HG03520 (cell line): Measurements from ENCODE around the gene CHST5.

Experiments
- ATAC-seq: cut with Tn5 transposase; IDR thresholded peaks from one replicate; pipeline ENCODE4 v1.9.1; 2021; ENCODE audit warnings: mild to moderate bottlenecking, moderate library complexity; ENCODE audit not compliant: unreplicated experiment

CHST5 gene

GRCh38 chr16:75535901-75536300 lies at the start of gene CHST5:
CHST5 (minus strand) TSS chr16:75536108; CDS start chr16:75530384, 5,724 bp downstream.
- no peak for ATAC-seq

DNA sequence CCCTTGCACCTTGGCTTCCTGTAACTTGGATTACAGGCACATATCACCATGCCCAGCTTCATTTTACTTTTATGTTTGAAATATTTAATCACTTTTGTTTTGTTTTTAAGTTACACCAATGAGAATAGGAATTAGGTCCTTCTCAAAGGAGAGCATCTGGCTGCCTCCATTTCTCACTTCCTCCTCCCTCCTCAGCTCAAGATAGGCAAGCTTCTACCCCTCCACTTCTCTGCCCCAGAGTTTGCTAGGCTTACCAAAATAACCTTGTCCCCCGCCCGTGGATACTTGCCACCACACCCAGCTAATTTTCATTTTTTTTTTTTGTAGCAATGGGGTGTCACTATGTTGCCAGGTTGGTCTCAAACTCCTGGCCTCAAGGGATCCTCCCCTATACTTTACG lies 48.2 kb upstream of the CHST5 start:
- peak; percentile 69 for ATAC-seq

GRCh38 chr16:75579281-75579834 lies 43.5 kb upstream of the CHST5 start:
- ATAC-seq = peak; percentile 39

DNA sequence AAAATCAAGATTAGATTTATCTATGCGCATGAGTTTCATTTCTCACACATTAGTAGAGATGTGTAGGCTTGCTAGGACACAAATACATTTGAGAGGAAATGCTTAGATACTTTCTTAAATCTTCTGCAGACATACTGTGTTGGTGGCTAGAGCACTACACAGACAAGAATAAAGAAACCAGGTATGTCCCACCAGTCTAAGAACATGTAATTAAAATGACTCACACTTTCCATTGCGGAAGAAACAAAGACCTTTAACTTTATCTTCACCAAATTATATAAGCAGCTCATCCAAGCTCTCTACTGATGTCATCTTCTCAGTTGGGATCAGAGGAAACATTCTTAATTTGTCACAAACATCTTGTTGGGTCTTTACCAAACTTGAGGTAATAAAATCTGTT lies 42.8 kb upstream of the CHST5 start:
- no peak for ATAC-seq

DNA sequence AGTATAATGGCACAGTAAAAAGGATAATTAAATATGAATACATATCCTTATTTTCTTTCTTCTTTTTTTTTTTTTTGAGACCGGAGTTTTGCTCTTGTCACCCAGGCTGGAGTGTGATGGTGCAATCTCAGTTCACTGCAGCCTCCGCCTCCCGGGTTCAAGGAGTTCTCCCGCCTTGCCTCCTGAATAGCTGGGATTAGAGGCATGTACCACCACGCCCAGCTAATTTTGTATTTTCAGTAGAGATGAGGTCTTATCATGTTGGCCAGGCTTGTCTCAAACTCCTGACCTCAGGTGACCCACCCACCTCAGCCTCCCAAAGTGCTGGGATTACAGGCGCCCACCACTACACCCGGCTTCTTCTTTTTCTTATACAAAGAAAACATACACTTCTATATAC lies 42.3 kb upstream of the CHST5 start:
- no peak for ATAC-seq

DNA sequence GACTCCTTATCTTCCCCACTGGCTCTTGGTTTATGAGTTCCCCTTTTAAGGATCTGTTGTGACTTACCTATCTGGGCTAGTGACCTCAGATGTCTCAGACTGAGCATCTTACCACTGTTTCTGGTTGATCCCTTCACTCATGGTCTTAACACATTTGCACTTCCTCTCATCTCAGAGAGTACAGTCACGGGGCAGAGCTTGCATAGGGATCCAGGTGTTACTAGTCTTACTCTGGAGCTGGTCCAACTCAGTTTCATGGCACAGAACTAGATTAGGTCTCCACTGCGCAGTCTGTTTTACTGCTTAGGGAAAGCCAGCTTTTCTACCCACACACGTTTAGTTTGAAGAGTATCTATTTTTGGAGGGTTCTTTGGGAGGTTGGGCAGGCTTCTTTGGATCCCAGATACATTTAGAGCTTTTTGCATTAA lies 40.5 kb upstream of the CHST5 start:
- ATAC-seq = peak; percentile 48

DNA sequence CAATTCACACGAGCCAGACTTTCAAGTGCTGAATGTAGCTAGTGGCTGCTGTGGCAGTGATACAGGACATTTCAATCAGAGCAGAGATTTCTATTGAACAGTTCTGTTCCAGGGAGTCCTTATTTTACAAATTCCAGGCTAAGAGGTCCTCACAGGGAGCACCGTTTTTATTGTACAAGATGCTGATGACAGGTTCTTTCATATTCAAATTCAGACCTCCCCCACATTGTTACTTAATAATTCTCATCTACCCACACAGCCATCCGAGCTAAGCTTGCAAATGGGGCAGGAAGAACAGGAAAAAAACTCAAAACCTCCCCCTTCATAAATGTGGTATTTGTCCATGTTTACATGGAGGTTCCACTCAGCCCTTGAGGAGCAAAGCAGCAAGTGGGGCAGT lies 40.0 kb upstream of the CHST5 start:
- no peak for ATAC-seq

GRCh38 chr16:75573955-75574354 lies 38.0 kb upstream of the CHST5 start:
- ATAC-seq = no peak

DNA sequence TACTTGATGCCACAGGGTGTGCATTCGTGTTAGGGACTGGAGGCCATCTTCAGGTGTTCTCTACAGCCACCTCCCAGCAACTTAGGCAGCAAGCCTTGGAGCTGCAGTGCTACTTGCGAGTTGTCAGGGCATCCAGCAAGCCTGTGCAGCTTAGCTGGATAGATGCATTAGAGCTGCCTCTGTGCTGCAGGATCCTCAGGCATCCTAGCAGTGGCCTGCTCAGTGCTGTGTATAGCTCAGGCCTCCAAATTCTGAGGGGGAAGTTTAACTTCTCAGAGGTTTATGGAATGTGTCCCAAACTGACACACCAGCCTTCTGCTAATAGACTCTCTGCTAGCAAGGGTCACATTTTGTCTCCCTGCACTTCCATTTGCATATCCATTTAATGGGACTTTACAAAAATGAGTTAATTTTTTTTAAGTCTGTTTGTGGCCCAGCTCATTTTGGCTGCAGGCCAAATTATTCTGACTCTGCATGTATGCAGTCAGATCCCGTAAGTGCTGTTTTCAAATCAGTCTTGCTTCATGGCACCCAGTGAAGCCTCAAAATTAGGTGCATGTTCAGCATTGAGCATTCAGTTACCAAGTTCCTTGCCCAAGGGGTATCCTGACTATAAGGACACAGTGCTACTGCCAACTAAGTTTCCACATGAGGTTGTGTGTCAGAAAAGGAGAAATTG lies 37.1 kb upstream of the CHST5 start:
- no peak for ATAC-seq

DNA sequence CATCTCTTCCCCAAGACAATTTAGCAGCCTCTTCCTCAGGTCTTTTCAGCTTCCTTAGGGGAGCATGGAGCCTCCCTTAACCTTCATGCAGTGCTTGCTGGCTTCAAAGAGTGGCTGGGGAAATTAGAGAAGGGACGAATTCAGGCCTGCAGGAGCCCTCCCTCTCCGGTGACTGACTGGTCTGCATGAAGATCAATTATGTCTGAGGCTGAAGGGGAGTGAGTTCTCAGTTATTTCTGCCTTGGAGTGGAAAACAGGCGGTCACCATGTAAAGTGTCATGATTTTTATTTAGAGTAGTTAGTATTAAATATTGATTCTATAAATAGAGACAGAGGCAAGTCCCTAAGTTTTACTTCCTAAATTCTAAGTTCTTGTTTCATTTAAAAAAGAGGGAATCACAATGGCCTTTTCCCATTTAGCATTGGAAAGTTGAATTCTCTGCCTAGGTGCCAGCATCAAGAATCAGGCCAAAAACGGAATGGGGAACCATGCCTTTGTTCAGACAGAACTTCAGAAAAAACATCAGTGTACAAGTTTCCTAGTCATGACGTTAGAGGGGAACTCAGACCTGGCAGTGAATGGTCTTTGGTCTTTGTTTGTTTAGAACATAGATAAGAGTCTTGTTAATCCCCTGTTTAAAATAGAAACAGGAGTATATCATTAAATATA lies 34.6 kb upstream of the CHST5 start:
- no peak for ATAC-seq

GRCh38 chr16:75567911-75568310 lies 32.0 kb upstream of the CHST5 start:
- ATAC-seq = no peak

- ATAC-seq = no peak
These were observed 30.9 kb upstream of the CHST5 start for GRCh38 chr16:75566758-75567255.

- ATAC-seq = peak; percentile 71
These were observed 30.3 kb upstream of the CHST5 start, which contains the start of gene GABARAPL2 for GRCh38 chr16:75566040-75566757. GABARAPL2 (plus strand) TSS chr16:75566379; CDS start chr16:75566487, 108 bp downstream.

GRCh38 chr16:75565640-75566039 lies 29.7 kb upstream of the CHST5 start:
- ATAC-seq = peak; percentile 2

DNA sequence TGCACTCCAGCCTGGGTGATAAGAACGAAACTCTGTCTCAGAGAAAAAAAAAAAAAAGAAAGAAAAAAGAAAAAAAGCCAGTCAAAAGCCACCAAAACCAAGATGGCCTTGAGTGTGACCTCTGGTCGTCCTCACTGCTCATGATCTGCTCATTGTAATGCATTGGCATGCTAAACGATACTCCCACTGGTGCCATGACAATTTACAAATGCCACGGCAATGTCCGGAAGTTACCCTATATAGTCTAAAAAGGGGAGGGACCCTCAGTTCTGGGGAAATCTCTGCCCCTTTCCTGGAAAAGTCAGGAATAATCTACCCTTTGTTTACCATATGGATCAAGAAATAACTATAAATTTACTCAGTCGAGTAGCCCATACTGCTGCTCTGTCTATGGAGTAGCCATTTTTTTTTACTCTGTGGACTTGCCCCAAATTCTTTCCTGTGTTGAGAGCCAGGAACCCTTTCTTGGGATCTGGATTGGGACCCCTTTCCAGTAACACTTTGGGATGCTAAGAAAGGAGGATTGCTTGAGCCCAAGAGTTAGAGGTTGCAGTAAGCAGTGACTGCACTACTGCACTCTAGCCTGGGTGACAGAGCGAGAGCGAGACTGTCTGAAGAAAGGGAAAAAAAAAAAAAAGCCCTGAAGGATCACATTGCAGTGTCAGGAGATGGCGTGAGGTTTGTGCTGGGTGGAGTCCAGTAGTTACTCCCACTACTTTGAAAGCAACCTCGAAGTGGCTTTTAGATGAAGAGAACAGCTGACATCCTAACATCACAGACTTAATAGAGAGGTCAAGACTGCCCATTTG lies 23.9 kb upstream of the CHST5 start:
- no peak for ATAC-seq

DNA sequence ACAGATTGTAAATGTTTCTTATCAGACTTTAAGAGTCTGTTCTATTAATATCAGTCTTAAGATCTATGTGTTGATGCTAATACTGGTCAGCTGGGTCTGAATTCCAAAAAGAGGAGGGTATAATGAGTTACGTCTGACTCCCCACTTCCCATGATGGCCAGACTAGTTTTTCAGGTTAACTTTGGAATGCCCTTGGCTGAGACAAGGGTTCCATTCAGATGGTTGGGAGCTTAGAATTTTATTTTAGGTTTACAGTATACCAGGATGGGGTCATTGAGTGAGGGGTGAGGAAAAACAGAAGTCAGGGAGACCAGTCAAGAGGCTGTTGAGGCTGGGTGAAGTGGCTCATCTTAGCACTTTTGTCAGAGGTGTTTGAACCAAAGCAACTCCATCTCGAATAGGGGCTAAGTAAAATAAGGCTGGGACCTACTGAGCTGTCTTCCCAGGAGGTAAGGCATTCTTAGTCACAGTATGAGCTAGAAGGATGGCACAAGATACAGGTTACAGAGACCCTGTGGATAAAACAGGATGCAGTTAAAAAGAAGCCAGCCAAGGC lies 23.0 kb upstream of the CHST5 start:
- no peak for ATAC-seq

- no peak for ATAC-seq
These were observed 20.6 kb upstream of the CHST5 start for GRCh38 chr16:75556431-75556950.

DNA sequence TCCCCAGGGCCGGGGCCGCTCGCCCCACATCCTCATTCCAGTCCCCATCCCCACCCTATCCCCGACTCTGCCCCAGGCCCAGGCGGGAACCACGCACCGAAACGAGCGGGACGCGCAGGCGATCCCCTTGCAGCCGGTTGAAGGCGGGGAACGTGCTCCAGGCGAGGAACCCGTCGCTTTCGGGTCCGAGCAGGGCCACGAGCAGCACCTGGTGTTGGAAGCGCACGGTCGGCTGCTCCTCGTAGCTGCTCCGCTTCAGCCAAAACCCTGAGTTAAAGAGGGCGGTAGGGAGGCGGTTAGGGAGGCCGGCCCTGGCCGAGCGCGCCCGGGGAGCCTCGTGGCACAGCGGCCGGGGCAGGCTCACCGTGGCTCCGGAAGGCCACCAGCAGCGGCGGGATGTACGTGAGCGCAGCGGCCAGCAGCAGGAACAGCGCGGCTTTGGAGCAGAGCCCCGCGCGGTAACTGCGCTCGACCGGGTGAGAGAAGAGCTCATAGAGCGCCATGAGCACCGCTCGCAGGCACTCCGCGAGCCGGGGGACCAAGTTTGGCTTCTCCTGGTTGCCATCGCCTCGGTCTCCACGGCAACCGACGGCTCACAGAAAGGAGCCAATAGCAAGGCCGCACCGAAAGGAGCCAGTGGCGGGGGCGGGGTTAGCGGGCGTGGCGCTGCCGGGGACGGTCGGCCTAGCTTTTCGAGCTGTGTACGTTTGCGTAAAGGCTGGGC lies 20.0 kb upstream of the CHST5 start, which contains the start of gene TMEM231:
TMEM231 (minus strand) TSS at position 546 of the 724 bp plus-strand sequence; CDS start at position 503, 43 bp downstream.
- ATAC-seq = peak; percentile 96

DNA sequence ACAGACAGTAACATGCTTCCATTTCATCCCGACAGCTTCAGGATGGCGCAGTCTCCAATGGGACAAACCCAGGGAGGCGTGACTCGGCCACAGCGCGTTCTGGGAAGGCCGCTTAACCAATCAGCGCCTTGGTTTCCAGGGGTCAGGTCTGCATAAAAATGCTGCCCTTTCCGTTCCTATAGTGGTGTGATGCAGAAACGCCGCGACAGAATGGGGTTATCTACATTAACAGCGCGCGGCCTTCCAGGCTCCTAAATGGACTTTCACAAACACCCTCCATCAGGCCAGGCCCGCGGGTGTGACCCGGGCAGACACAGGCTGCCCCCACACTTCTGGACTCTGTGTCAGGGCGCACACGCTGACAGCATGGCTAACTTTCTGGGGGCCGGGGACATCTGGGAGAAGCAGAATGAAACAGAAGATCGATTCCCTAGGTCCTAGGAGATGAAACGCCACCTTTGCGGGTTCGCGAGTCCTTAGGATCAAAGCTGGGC lies 19.4 kb upstream of the CHST5 start:
- ATAC-seq = peak; percentile 19
